Ovary (tissue), 3 donors: Measurements from ENCODE around the gene BRINP3.

Experiments used
- POLR2A ChIP-seq: fragments of 450-650 bp; IDR thresholded peaks from one replicate; pipeline ENCODE4 v1.6.1; 2017; ENCODE audit warnings: antibody characterized with exemption, mild to moderate bottlenecking, moderate library complexity
- TF ChIP-seq, protein P1 (sequence below), 3 donors: fragments of 450-650 bp in 2 of 3; fragments of 200-600 bp in 1 of 3; IDR thresholded peaks; one replicate each; pipeline versions ENCODE4 v1.5.1 to v1.8.0; 2016 to 2022; ENCODE audit warnings: antibody characterized with exemption in 3 of 3, mild to moderate bottlenecking in 1 of 3
- donor health status: DM: no; HTN: no; CAD: no.

DNA sequence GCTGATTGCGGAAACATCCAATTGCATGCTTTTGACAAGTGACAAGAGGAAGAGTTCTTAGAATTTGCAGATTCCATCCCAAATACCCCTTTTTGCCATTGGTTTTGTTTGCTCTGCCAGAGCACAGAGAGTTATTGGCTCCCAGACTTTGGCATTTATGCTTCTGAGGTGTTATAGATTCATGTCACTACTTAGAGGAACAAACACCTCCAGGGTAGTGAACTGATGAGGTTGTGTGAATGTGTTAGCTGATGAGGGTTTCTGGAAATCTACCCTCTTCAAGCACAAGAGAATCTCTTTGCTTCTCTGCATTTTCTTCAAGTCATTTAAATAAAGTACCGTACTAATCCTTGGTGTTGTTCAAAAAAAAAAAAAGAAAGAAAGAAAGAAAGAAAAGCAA lies 33.9 kb upstream of the BRINP3 start:
- TF ChIP-seq, protein P1, sequence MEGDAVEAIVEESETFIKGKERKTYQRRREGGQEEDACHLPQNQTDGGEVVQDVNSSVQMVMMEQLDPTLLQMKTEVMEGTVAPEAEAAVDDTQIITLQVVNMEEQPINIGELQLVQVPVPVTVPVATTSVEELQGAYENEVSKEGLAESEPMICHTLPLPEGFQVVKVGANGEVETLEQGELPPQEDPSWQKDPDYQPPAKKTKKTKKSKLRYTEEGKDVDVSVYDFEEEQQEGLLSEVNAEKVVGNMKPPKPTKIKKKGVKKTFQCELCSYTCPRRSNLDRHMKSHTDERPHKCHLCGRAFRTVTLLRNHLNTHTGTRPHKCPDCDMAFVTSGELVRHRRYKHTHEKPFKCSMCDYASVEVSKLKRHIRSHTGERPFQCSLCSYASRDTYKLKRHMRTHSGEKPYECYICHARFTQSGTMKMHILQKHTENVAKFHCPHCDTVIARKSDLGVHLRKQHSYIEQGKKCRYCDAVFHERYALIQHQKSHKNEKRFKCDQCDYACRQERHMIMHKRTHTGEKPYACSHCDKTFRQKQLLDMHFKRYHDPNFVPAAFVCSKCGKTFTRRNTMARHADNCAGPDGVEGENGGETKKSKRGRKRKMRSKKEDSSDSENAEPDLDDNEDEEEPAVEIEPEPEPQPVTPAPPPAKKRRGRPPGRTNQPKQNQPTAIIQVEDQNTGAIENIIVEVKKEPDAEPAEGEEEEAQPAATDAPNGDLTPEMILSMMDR (IDR thresholded peaks at IDR 0.05), result no peak
- TF ChIP-seq POLR2A, result no peak
